A549 (cell line): Measurements from ENCODE around the gene KRT8.

Experiments
- BHLHE40 ChIP-seq: IDR thresholded peaks from 2 replicates; pipeline ENCODE4 v1.6.1; 2012; ENCODE audit warnings: low read depth, low read length, inconsistent platforms
- CEBPB ChIP-seq, 2 experiments: fragments of >200 bp in 1 of 2; sonication (Bioruptor Twin) in 1 of 2; formaldehyde crosslinking in 1 of 2; IDR thresholded peaks; 2 replicates each; pipeline ENCODE4 v1.6.1; 2012 to 2016
- CHD4 ChIP-seq: fragments of 200-600 bp; sonication (generic); IDR thresholded peaks from 2 replicates; pipeline ENCODE4 v1.6.1; 2016; ENCODE audit warnings: antibody characterized with exemption, mild to moderate bottlenecking, borderline replicate concordance
- EP300 ChIP-seq, 2 experiments: fragments of >200 bp; sonication (Bioruptor Twin); formaldehyde crosslinking; IDR thresholded peaks; 2 replicates in 1 of 2; 3 replicates in 1 of 2; pipeline ENCODE4 v1.6.1; 2016 to 2017
- KDM5A ChIP-seq: fragments of 200-600 bp; sonication (generic); IDR thresholded peaks from 2 replicates; pipeline ENCODE4 v1.6.1; 2016; ENCODE audit warnings: antibody characterized with exemption, mild to moderate bottlenecking
- PHF8 ChIP-seq: fragments of 200-600 bp; sonication (generic); IDR thresholded peaks from 2 replicates; pipeline ENCODE4 v1.6.1; 2016; ENCODE audit warnings: low read depth, mild to moderate bottlenecking, antibody characterized with exemption, moderate library complexity, borderline replicate concordance
- POLR2A ChIP-seq: IDR thresholded peaks from 2 replicates; pipeline ENCODE4 v1.6.1; 2012; ENCODE audit warnings: mild to moderate bottlenecking, low read length
- REST ChIP-seq: fragments of 200-600 bp; sonication (generic); IDR thresholded peaks from 2 replicates; pipeline ENCODE4 v1.6.1; 2016; ENCODE audit warnings: antibody characterized with exemption, mild to moderate bottlenecking, moderate library complexity
- ZC3H11A ChIP-seq: fragments of 450-650 bp; IDR thresholded peaks from 2 replicates; pipeline ENCODE4 v1.6.1; 2014; ENCODE audit warnings: antibody characterized with exemption, mild to moderate bottlenecking
- TF ChIP-seq, protein P1 (sequence below): fragments of >200 bp; sonication (Bioruptor Twin); formaldehyde crosslinking; IDR thresholded peaks from 3 replicates; pipeline ENCODE4 v1.5.1; 2016

DNA sequence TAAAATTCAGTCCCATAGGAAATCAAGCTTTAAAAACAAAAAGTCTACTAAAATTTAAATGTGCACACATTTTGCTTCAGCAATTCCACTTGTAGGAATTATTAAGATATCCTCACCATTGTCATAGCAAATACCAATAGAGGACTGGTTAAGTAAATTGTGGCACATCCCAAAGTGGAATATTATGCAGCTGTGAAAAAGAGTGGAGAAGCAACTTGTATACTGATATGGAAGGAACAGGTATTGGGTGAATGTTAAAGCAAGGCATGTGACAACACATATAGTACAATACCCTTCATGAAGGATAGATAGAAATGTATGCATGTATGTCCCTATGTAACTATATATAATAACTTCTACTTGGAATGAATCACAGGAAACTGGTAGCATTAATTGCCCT, 11.9 kb downstream of the KRT8 start:
- TF ChIP-seq, protein P1, sequence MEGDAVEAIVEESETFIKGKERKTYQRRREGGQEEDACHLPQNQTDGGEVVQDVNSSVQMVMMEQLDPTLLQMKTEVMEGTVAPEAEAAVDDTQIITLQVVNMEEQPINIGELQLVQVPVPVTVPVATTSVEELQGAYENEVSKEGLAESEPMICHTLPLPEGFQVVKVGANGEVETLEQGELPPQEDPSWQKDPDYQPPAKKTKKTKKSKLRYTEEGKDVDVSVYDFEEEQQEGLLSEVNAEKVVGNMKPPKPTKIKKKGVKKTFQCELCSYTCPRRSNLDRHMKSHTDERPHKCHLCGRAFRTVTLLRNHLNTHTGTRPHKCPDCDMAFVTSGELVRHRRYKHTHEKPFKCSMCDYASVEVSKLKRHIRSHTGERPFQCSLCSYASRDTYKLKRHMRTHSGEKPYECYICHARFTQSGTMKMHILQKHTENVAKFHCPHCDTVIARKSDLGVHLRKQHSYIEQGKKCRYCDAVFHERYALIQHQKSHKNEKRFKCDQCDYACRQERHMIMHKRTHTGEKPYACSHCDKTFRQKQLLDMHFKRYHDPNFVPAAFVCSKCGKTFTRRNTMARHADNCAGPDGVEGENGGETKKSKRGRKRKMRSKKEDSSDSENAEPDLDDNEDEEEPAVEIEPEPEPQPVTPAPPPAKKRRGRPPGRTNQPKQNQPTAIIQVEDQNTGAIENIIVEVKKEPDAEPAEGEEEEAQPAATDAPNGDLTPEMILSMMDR = no peak
- no peak for TF ChIP-seq POLR2A
- no peak for TF ChIP-seq CEBPB (IDR thresholded peaks at IDR 0.05)
- TF ChIP-seq CHD4 = no peak
- TF ChIP-seq REST = no peak
- no peak for TF ChIP-seq EP300 (IDR thresholded peaks at IDR 0.05)
- TF ChIP-seq PHF8 = no peak
- no peak for TF ChIP-seq ZC3H11A
- TF ChIP-seq KDM5A = no peak
- TF ChIP-seq BHLHE40 = no peak
